WTC11 (cell line): ENCODE results near the gene TMEM95. TPM values are rescaled to one million over a fixed set of nuclear protein-coding genes. Genes with fewer than 3 reads are reported as not detected.

Experiments used
- ATAC-seq: fragments of 200-7000 bp; cut with Tn5 transposase; 2 replicates; pipeline ENCODE4 v1.10.0; 2021; ENCODE audit warnings: mild to moderate bottlenecking, moderate library complexity
- CTCF ChIA-PET: fragments of 300-600 bp; sonication (Branson Sonifier 250); formaldehyde crosslinking; loops from one replicate; lab custom pipeline; 2021; ENCODE audit warnings: antibody characterized with exemption; lab: Charles Lee
- POLR2A ChIA-PET: fragments of 350-600 bp; sonication (Branson Sonifier 250); formaldehyde crosslinking; loops from one replicate; lab custom pipeline; 2021; ENCODE audit warnings: antibody characterized with exemption; lab: Charles Lee
- DNase-seq: peaks from one replicate; pipeline ENCODE4 v3.0.0; 2021; ENCODE audit warnings: low spot score
- H3K27ac Mint-ChIP-seq: 2 replicates; pipeline ENCODE4 v1.8.0; 2021; ENCODE audit warnings: mixed read lengths
- H3K27me3 Mint-ChIP-seq: 2 replicates; pipeline ENCODE4 v1.8.0; 2021; ENCODE audit warnings: low read depth, mild to moderate bottlenecking, moderate library complexity, mixed read lengths
- H3K36me3 Mint-ChIP-seq: 2 replicates; pipeline ENCODE4 v1.8.0; 2021; ENCODE audit warnings: mixed read lengths
- H3K4me1 Mint-ChIP-seq: 2 replicates; pipeline ENCODE4 v1.8.0; 2022; ENCODE audit warnings: mixed read lengths
- H3K4me3 Mint-ChIP-seq: 2 replicates; pipeline ENCODE4 v1.8.0; 2021; ENCODE audit warnings: mild to moderate bottlenecking, moderate library complexity, mixed read lengths
- H3K9me3 Mint-ChIP-seq: 2 replicates; pipeline ENCODE4 v1.8.0; 2021; ENCODE audit warnings: mixed read lengths
- GABPB1 ChIP-seq: sonication (generic); formaldehyde crosslinking; IDR thresholded peaks from 2 replicates; pipeline ENCODE4 v1.8.1; 2023; ENCODE audit warnings: mild to moderate bottlenecking, missing genetic modification reagents
- IRF2 ChIP-seq: sonication (generic); formaldehyde crosslinking; IDR thresholded peaks from 2 replicates; pipeline ENCODE4 v1.8.0; 2022; ENCODE audit warnings: low read depth, missing genetic modification reagents, borderline replicate concordance
- JAZF1 ChIP-seq: fragments of 250-450 bp; sonication (Bioruptor Pico); IDR thresholded peaks from 2 replicates; pipeline ENCODE4 v1.9.0; 2021; ENCODE audit warnings: moderate library complexity, mild to moderate bottlenecking, inconsistent platforms
- MXD4 ChIP-seq: fragments of 250-450 bp; sonication (Bioruptor Pico); IDR thresholded peaks from 2 replicates; pipeline ENCODE4 v1.8.0; 2021; ENCODE audit warnings: mild to moderate bottlenecking, moderate library complexity, borderline replicate concordance
- NFATC4 ChIP-seq: fragments of 250-450 bp; sonication (Bioruptor Pico); IDR thresholded peaks from 2 replicates; pipeline ENCODE4 v1.9.0; 2021; ENCODE audit warnings: mild to moderate bottlenecking
- NR1H2 ChIP-seq: sonication (generic); formaldehyde crosslinking; IDR thresholded peaks from 2 replicates; pipeline ENCODE4 v1.9.0; 2021; ENCODE audit warnings: mild to moderate bottlenecking, moderate library complexity, missing genetic modification reagents
- RORB ChIP-seq: fragments of 250-450 bp; sonication (Bioruptor Pico); IDR thresholded peaks from 2 replicates; pipeline ENCODE4 v1.9.0; 2021; ENCODE audit warnings: mild to moderate bottlenecking
- SMAD4 ChIP-seq: sonication (generic); formaldehyde crosslinking; IDR thresholded peaks from 2 replicates; pipeline ENCODE4 v1.8.0; 2022; ENCODE audit warnings: mild to moderate bottlenecking, missing genetic modification reagents
- SP1 ChIP-seq: sonication (generic); formaldehyde crosslinking; conservative IDR thresholded peaks from 2 replicates; pipeline ENCODE4 v1.8.1; 2022; ENCODE audit warnings: missing genetic modification reagents
- STAT6 ChIP-seq: sonication (generic); formaldehyde crosslinking; conservative IDR thresholded peaks from 2 replicates; pipeline ENCODE4 v1.8.1; 2023; ENCODE audit warnings: mild to moderate bottlenecking, low read depth, missing genetic modification reagents, moderate library complexity
- TP53 ChIP-seq: sonication (generic); formaldehyde crosslinking; IDR thresholded peaks from 2 replicates; pipeline ENCODE4 v1.8.1; 2023; ENCODE audit warnings: mild to moderate bottlenecking, missing genetic modification reagents
- ZBTB21 ChIP-seq: sonication (generic); formaldehyde crosslinking; IDR thresholded peaks from 2 replicates; pipeline ENCODE4 v1.8.1; 2023; ENCODE audit warnings: mild to moderate bottlenecking, missing genetic modification reagents, borderline replicate concordance
- ZNF138 ChIP-seq: sonication (generic); formaldehyde crosslinking; conservative IDR thresholded peaks from 2 replicates; pipeline ENCODE4 v1.8.1; 2022; ENCODE audit warnings: mild to moderate bottlenecking, moderate library complexity, missing genetic modification reagents
- ZNF263 ChIP-seq: sonication (generic); formaldehyde crosslinking; IDR thresholded peaks from 2 replicates; pipeline ENCODE4 v1.8.1; 2022; ENCODE audit warnings: low read depth, mild to moderate bottlenecking, moderate library complexity, missing genetic modification reagents
- ZNF281 ChIP-seq: sonication (generic); formaldehyde crosslinking; IDR thresholded peaks from 2 replicates; pipeline ENCODE4 v1.8.0; 2023; ENCODE audit warnings: mild to moderate bottlenecking, missing genetic modification reagents
- ZNF317 ChIP-seq: sonication (generic); formaldehyde crosslinking; IDR thresholded peaks from 2 replicates; pipeline ENCODE4 v1.8.1; 2023; ENCODE audit warnings: low read depth, mild to moderate bottlenecking, moderate library complexity, missing genetic modification reagents, borderline replicate concordance
- ZNF396 ChIP-seq: fragments of 250-450 bp; sonication (Bioruptor Pico); IDR thresholded peaks from 2 replicates; pipeline ENCODE4 v1.8.0; 2021; ENCODE audit warnings: mild to moderate bottlenecking, moderate library complexity, borderline replicate concordance
- ZNF423 ChIP-seq: fragments of 250-450 bp; sonication (Bioruptor Pico); IDR thresholded peaks from 2 replicates; pipeline ENCODE4 v2.1.2; 2022; ENCODE audit warnings: mild to moderate bottlenecking, moderate library complexity
- total RNA-seq: library from RNA; stranded (reverse); gene quantifications from 3 replicates; pipeline ENCODE4 v1.2.3, GENCODE V29; 2021
- TF ChIP-seq, protein P1 (sequence below): sonication (generic); formaldehyde crosslinking; IDR thresholded peaks from 2 replicates; pipeline ENCODE4 v1.8.1; 2022; ENCODE audit warnings: mild to moderate bottlenecking, missing genetic modification reagents, moderate library complexity, borderline replicate concordance
- TF ChIP-seq, protein P2 (sequence below): sonication (generic); formaldehyde crosslinking; IDR thresholded peaks from 2 replicates; pipeline ENCODE4 v1.8.1; 2023; ENCODE audit warnings: mild to moderate bottlenecking, moderate library complexity, missing genetic modification reagents

Gene TMEM95
- total RNA-seq, 1 experiment from 2014 or later = not detected

DNA sequence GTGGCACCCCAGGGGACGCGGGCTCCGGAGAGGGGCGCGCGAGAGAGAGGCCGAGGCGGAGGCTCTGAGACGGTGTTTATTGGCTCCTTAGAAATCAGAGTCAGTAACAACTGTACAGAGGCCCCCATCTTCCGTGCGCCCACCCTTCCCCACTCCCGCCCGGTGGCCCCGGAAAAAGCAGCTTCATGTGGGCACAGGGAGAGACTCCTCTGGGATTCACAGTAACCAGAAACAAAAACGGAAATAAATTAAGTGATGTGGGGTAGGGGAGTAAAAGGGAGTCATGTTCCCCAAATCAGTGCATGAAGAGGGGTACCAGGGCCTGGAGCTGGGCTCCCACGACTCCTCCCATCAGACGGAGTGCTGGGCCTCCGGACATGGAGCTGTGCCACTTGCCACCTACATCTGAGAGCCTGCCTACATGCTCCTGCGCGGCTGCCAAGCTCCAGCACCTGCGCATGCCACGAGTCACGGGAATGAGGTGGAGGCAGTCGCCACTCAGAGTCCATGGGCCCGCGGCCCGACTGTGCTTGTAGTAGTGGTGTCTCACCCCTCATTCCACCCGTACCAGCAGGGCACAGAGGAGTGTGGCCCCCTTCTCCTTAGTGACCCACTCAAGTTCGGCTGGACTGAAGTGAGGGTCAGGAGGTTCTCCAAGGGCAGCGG is 39.3 kb upstream of the TMEM95 start:
- ChIA-PET POLR2A (interaction anchor here (0.6 to 3.9 kb wide), 3 partner anchors 14 to 128 kb away, joined by 4 to 21 read pairs (median 5); partner anchors contain the start of genes ACAP1 and NEURL4), CTCF (interaction anchor here (0.8 to 3.3 kb wide), 5 partner anchors 14 to 245 kb away, joined by 3 to 19 read pairs (median 6); partner anchors contain the start of gene NEURL4)
- DNase-seq = no peak
- no peak; the same call in 1 of the 2 replicates for ATAC-seq
- no peak for TF ChIP-seq NR1H2 (CRISPR knock-in tag)
- 0 out of 2 replicates have a peak, but pooled peaks have one; percentile 6 for TF ChIP-seq ZBTB21 (CRISPR knock-in tag)
- TF ChIP-seq, protein P1, sequence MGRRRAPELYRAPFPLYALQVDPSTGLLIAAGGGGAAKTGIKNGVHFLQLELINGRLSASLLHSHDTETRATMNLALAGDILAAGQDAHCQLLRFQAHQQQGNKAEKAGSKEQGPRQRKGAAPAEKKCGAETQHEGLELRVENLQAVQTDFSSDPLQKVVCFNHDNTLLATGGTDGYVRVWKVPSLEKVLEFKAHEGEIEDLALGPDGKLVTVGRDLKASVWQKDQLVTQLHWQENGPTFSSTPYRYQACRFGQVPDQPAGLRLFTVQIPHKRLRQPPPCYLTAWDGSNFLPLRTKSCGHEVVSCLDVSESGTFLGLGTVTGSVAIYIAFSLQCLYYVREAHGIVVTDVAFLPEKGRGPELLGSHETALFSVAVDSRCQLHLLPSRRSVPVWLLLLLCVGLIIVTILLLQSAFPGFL (CRISPR knock-in tag) = no peak
- TF ChIP-seq TP53 = 0 out of 2 replicates have a peak, but pooled peaks have one; percentile 10
- no peak for TF ChIP-seq IRF2 (CRISPR knock-in tag)
- no peak for TF ChIP-seq STAT6 (CRISPR knock-in tag)
- no peak for TF ChIP-seq JAZF1 (CRISPR knock-in tag)
- TF ChIP-seq NFATC4 (CRISPR knock-in tag) = no peak
- TF ChIP-seq SP1 = no peak
- no peak for TF ChIP-seq ZNF138 (CRISPR knock-in tag)
- TF ChIP-seq, protein P2, sequence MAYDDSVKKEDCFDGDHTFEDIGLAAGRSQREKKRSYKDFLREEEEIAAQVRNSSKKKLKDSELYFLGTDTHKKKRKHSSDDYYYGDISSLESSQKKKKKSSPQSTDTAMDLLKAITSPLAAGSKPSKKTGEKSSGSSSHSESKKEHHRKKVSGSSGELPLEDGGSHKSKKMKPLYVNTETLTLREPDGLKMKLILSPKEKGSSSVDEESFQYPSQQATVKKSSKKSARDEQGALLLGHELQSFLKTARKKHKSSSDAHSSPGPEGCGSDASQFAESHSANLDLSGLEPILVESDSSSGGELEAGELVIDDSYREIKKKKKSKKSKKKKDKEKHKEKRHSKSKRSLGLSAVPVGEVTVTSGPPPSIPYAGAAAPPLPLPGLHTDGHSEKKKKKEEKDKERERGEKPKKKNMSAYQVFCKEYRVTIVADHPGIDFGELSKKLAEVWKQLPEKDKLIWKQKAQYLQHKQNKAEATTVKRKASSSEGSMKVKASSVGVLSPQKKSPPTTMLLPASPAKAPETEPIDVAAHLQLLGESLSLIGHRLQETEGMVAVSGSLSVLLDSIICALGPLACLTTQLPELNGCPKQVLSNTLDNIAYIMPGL = no peak
- no peak for TF ChIP-seq ZNF317 (CRISPR knock-in tag)
- no peak for TF ChIP-seq ZNF263 (CRISPR knock-in tag)
- no peak for TF ChIP-seq ZNF396 (CRISPR knock-in tag)
- H3K4me1 Mint-ChIP-seq = peaks cover 22% of the 10 kb centered on the region
- H3K36me3 Mint-ChIP-seq = peaks cover 47% of the 10 kb centered on the region
- peak overlapping the region; percentile 57 for H3K27ac Mint-ChIP-seq
- no peaks in the 10 kb centered on the region for H3K27me3 Mint-ChIP-seq
- H3K4me3 Mint-ChIP-seq = peak overlapping the region; percentile 75
- no peaks in the 10 kb centered on the region for H3K9me3 Mint-ChIP-seq

GRCh38 chr17:7317161-7317803 is 37.7 kb upstream of the TMEM95 start:
- no peak for ATAC-seq
- Mint-ChIP-seq H3K27ac (no peak overlapping the region; the same call in 1 of the 2 replicates), H3K9me3 (no peaks in the 10 kb centered on the region), H3K36me3 (peaks cover 47% of the 10 kb centered on the region), H3K4me1 (peaks cover 16% of the 10 kb centered on the region)
- no peak for DNase-seq
- POLR2A ChIA-PET = interaction anchor here (1.1 kb wide), 1 partner anchor 37 kb away, joined by 4 read pairs; no protein-coding TSS in a partner anchor
- no peak for TF ChIP-seq GABPB1 (CRISPR knock-in tag)
- TF ChIP-seq RORB = no peak
- no peak for TF ChIP-seq SMAD4 (CRISPR knock-in tag)
- no peak for TF ChIP-seq MXD4 (CRISPR knock-in tag)
- TF ChIP-seq ZNF423 = no peak
- no peak for TF ChIP-seq ZNF281 (CRISPR knock-in tag)
- TF ChIP-seq, all 79 proteins: peak for 0
- Mint-ChIP-seq H3K4me3 (no peak overlapping the region), H3K27me3 (no peaks in the 10 kb centered on the region)
- CTCF ChIA-PET = no interaction called here
